ENCODE results near the gene PCDH9.

DNA sequence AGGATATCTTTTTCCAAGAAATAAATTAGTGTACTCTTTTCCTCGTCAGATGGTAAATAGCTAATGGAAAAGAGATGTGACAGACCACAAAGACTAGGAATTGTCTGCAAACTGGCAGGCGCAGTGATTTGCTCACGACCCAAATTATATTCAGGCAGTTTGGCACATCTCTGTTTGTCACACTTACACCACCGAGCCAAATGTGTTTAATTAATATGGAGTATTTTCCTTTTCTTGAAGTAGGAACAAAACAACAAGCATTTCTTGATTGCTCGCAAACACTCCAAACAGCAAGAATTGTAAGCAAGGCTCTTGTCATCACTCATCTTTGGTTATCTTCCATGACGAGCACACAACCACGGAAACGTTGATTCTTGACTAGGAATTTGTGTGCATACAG is 884.2 kb downstream of the PCDH9 start:
- TF ChIP-seq, protein P1, sequence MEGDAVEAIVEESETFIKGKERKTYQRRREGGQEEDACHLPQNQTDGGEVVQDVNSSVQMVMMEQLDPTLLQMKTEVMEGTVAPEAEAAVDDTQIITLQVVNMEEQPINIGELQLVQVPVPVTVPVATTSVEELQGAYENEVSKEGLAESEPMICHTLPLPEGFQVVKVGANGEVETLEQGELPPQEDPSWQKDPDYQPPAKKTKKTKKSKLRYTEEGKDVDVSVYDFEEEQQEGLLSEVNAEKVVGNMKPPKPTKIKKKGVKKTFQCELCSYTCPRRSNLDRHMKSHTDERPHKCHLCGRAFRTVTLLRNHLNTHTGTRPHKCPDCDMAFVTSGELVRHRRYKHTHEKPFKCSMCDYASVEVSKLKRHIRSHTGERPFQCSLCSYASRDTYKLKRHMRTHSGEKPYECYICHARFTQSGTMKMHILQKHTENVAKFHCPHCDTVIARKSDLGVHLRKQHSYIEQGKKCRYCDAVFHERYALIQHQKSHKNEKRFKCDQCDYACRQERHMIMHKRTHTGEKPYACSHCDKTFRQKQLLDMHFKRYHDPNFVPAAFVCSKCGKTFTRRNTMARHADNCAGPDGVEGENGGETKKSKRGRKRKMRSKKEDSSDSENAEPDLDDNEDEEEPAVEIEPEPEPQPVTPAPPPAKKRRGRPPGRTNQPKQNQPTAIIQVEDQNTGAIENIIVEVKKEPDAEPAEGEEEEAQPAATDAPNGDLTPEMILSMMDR (conservative IDR thresholded peaks at IDR 0.05; ENCODE audit: low read length) = no peak
- TF ChIP-seq EZH2phosphoT487 (IDR thresholded peaks at IDR 0.05; ENCODE audit: borderline replicate concordance) = no peak

All from Loucy (cell line).